Neutrophil (primary cell): ENCODE measurements around the gene TTF1.

Experiments
- H3K27ac ChIP-seq: fragments of 200-600 bp; sonication (generic); 2 replicates; pipeline ENCODE4 v1.5.1; 2016; ENCODE audit warnings: mild to moderate bottlenecking, moderate library complexity
- H3K27me3 ChIP-seq: fragments of 200-600 bp; sonication (generic); 2 replicates; pipeline ENCODE4 v1.6.0; 2016; ENCODE audit warnings: mild to moderate bottlenecking
- H3K36me3 ChIP-seq: fragments of 200-600 bp; sonication (generic); 2 replicates; pipeline ENCODE4 v1.5.1; 2017
- H3K4me1 ChIP-seq, 2 experiments: fragments of 200-600 bp in 1 of 2; sonication (generic) in 1 of 2; 1 replicate in 1 of 2; 2 replicates in 1 of 2; pipeline versions ENCODE4 v1.5.1 to v1.6.1; 2013 to 2016; ENCODE audit warnings: low read depth in 1 of 2, low read length in 1 of 2, mild to moderate bottlenecking in 1 of 2, moderate library complexity in 1 of 2; ENCODE audit not compliant: control insufficient read depth in 1 of 2, insufficient read depth in 1 of 2
- H3K4me3 ChIP-seq, 2 experiments: fragments of 200-600 bp in 1 of 2; sonication (generic) in 1 of 2; 1 replicate in 1 of 2; 2 replicates in 1 of 2; pipeline ENCODE4 v1.5.1; 2013 to 2016; ENCODE audit warnings: low read depth in 1 of 2, low read length in 1 of 2, mild to moderate bottlenecking in 1 of 2, moderate library complexity in 1 of 2
- H3K9me3 ChIP-seq: fragments of 200-600 bp; sonication (generic); 2 replicates; pipeline ENCODE4 v1.5.1; 2016
- CTCF ChIP-seq: fragments of 200-600 bp; sonication (generic); IDR thresholded peaks from 2 replicates; pipeline ENCODE4 v1.5.1; 2016; ENCODE audit warnings: antibody characterized with exemption

The TTF1 gene

GRCh38 chr9:132367613-132368313 lies 38.9 kb downstream of the TTF1 start:
- Histone ChIP-seq H3K27me3 (no peaks in the 10 kb centered on the region), H3K9me3 (no peaks in the 10 kb centered on the region)

GRCh38 chr9:132366481-132366880 lies 40.2 kb downstream of the TTF1 start:
- no peak overlapping the region for H3K4me3 ChIP-seq
- no peak for TF ChIP-seq CTCF
- H3K9me3 ChIP-seq, result no peaks in the 10 kb centered on the region
- H3K4me1 ChIP-seq, result peaks cover 9 to 10% of the 10 kb centered on the region in 2 experiments
- no peaks in the 10 kb centered on the region for H3K36me3 ChIP-seq
- no peak overlapping the region for H3K27ac ChIP-seq
- H3K27me3 ChIP-seq, result no peaks in the 10 kb centered on the region

More at GRCh38 chr9:132367613-132368313, 38.9 kb downstream of the TTF1 start:
- no peak overlapping the region for H3K27ac ChIP-seq
- TF ChIP-seq CTCF, result no peak
- H3K4me3 ChIP-seq, result no peak overlapping the region
- H3K36me3 ChIP-seq, result no peaks in the 10 kb centered on the region
- peaks cover 20 to 22% of the 10 kb centered on the region in 2 experiments for H3K4me1 ChIP-seq

DNA sequence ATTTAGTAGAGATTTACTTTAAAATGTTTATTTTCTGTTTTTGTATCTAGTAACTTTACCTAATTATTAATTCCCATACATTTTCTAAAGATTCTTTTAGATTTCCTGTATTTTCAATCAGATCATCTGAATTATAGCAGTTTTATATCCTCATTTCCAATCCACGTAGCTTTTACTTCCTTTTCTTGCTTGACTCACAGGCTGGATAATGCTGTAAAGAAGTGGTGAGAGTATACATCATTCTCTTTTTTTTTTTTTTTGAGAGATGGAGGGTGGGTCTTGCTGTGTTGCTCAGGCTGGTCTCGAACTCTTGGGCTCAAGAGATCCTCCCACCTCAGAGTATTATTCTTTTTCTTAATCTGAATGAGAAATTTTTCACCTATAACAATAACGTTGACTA lies 40.7 kb downstream of the TTF1 start:
- Histone ChIP-seq H3K4me3 (no peak overlapping the region), H3K9me3 (no peaks in the 10 kb centered on the region), H3K4me1 (peaks cover 10% of the 10 kb centered on the region in 2 experiments), H3K27me3 (no peaks in the 10 kb centered on the region), H3K36me3 (no peaks in the 10 kb centered on the region), H3K27ac (no peak overlapping the region)
- TF ChIP-seq CTCF, result no peak

GRCh38 chr9:132364068-132364467 lies 42.6 kb downstream of the TTF1 start:
- Histone ChIP-seq H3K36me3 (no peaks in the 10 kb centered on the region), H3K27ac (no peak overlapping the region)

DNA sequence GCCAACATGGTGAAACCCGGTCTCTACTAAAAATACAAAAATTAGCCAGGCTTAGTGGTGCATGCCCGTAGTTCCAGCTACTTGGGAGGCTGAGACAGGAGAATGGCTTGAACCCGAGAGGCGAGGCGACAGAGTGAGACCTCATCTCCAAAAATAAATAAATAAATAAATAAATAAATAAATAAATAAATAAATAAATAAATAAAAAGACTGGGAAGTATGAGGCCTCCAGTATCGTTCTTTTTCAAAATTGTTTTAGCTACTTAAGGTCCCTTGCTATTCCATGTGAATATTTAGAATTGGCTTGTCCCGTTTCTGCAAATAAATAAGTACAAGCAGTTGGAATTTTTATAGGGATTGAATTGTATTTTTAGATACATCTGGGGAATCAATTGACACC lies 48.9 kb downstream of the TTF1 start:
- no peak for TF ChIP-seq CTCF
- no peak overlapping the region for H3K27ac ChIP-seq
- H3K4me1 ChIP-seq, result peaks cover 28 to 30% of the 10 kb centered on the region in 2 experiments

More at GRCh38 chr9:132364068-132364467, 42.6 kb downstream of the TTF1 start:
- Histone ChIP-seq H3K9me3 (no peaks in the 10 kb centered on the region), H3K27me3 (no peaks in the 10 kb centered on the region), H3K4me3 (no peak overlapping the region), H3K4me1 (peaks cover 8 to 9% of the 10 kb centered on the region in 2 experiments)
- TF ChIP-seq CTCF, result no peak

More for the DNA sequence above, 48.9 kb downstream of the TTF1 start:
- H3K9me3 ChIP-seq, result no peaks in the 10 kb centered on the region
- H3K4me3 ChIP-seq, result no peak overlapping the region
- peaks cover 7% of the 10 kb centered on the region for H3K36me3 ChIP-seq
- H3K27me3 ChIP-seq, result peaks cover 7% of the 10 kb centered on the region
